HG03095 (cell line): ENCODE measurements around the gene ARHGEF28.

Experiments
- ATAC-seq: cut with Tn5 transposase; IDR thresholded peaks from one replicate; pipeline ENCODE4 v1.9.1; 2021; ENCODE audit warnings: moderate library complexity; ENCODE audit not compliant: unreplicated experiment

ARHGEF28 gene

DNA sequence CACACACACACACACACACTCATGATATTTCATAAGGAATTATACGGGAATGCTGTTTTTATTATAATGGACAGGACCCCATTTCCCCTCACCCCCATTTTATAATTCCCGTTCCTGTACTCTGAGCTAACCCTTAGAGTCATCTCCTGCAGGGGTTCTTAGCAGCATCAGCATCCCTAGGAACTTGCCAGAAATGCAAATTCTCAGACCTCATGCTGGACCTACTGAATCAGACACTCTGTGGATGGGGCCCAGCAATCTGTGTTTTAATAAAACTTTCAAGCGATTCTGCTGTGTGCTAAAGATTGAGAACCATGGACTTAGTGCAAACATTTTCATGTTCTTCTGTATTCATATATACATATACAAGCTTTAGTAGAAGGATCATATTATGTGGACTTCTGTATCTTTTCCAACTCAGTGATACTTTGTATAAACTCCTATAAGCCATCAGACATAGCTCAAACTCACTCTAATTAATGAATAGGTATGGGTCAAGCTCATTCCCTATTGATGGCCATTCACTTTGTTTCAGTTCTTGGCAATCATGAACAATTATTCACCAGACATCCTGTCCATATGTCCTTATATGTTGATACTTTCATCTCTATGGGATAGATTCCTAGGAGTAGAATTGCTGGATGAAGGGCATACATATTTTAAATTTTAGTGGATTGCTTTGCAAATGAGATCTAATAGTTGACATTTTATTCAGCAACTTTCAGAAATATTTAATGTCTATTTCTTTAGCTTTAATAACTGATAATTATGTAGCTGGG lies 65.5 kb downstream of the ARHGEF28 start:
- no peak for ATAC-seq

DNA sequence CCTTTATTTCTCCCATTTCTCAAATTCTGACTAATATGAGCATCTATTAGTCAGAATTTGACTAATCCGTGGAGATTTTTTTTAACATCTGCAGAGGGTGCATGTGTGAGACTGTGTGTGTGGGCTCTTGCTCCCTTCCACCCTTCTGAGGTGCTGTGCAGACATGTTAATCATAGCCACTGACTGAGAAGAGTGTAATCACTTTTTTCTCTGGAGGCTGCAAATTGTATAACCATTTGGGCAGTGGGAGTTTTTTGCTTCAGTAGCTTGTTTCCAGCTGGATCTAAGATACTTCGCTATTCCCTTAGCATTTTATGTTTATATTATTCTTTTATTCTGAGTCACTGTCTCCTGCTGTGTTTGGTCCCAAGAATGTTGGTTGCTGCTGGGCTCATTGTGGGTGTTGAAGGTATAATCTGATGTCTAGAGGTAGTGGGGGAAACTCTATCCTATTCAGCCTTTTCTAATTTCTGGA lies 66.2 kb downstream of the ARHGEF28 start:
- no peak for ATAC-seq

DNA sequence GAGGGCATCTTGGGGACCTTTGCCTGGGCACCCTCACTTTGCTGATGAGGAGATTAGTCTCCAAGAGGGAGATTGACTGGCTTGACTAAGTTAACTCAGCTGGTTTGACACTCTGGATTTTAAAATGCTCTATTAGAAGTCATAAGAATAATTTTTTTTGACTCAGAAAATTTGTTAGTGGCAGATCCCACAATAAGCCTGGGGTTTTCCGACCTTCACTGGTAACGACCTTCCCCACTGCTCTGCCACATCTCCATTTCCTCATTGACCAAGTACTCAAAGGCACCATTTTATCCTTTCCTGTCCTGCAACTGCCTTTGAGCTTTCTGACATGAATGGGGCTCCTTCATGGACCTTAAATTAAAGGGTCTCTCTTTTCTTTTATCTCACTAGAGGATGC lies 67.0 kb downstream of the ARHGEF28 start:
- ATAC-seq: no peak

DNA sequence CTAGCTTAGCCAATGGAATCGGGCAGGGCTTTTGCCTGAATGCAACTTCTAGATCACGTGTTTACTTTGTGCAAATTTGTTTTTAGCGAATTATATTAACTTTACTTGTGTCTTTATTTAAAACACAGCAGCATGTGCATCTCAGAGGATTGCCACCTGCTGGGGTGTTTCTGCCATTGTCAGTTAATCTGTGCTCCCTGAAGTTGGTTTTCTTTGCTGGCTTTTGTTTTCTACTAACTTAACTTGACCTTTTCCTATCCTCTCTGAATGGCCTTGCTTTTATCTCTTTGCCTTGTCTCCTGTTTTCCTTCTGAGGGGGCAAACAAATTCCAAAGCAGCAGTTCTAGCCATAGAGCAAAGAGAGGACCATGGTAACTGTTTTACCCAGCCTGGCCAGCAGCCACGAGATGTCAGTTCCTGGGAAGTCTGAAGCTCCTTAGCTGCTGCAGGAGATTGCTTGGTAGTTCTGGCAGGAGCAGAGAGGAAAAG lies 67.6 kb downstream of the ARHGEF28 start:
- ATAC-seq: no peak

DNA sequence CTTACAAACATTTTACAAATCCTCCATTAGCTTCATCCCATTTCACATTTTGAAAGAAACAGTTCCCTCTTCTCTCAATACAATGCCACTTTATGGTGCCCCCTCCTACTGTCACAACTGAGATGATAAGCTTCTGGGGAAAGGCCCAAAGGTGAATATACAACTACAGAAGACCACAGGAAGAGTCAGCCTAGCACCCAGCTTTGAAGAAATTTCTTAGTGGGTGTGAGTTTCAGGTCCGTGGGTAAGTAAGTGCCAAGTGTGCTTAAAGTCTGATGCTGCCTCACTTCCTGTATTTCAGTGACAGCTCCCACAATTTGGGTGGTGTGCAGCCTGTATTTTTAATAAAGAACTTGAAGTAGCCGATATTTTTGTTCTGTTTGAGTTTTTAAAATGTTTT lies 68.1 kb downstream of the ARHGEF28 start:
- ATAC-seq: peak; percentile 52

DNA sequence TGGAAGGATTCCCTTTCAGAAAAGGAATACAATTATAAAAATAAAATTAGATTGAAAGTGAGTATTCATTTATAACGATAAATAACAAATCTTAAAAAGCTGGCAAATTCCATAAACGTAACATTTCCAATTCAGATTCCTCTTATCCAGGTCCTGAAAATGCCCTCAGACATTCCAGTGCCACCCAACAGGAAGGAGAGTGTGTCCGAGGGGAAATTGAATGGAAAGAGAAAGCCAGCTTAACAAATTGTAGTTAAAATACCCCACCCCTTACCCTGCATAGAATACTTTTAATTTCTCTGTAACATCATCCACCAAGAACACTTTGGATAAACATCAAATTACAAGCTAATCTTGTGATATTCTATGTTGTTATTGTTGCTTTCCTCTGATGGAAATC lies 72.0 kb downstream of the ARHGEF28 start:
- ATAC-seq: no peak

DNA sequence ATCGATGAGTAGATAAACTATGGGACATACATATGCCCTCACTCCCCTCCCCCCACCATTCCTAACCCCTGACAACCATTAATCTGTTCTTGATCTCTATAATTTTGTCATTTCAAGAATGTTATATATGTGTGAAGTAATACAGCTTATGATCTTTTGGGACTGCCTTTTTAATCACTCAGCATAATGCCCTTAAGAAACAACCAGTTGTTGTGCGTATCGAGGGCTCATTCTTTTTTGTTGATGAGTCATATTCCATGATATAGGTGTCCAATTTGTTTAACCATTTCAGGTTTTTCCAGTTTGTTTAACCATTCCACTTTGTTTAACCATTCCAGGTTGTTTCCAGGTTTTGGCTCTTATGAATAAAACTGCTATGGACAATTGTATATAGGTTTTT lies 75.6 kb downstream of the ARHGEF28 start:
- ATAC-seq: no peak

DNA sequence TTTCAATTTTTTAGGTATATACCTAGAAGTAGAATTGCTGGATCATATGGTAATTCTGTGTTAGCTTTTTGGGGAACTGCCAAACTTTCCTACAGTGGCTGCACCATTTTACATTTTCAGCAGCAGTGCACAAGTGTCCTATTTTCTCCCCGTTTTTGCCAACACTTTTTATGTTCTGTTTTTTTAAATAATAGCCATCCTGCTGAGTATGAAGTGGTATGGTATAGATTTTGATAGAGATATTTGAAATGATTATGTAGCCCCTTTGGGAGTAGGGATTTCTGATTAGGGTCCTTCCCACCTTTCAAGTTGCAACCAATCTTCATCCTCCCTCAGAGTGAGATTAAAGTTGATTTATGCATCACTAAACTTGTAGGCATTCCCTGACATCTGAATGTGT lies 76.5 kb downstream of the ARHGEF28 start:
- ATAC-seq: no peak

DNA sequence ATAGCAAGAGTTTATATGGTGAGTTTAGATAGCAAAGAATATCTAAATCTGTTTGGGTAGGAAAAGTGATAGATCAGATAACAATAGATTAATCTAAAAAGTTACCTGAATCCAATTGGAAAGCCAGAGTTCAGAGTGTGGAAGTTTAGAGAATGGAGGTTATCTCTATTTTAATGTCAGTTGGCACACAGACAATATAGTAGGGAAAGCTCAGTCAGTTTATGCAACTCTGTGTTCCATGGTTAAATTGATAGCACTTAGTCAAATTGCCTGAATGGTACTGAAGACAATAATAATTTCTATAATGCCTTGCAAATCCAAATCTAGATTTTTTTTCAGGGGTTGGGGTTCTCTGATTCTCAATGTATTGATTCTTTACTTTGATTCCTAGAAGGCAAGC lies 77.0 kb downstream of the ARHGEF28 start:
- no peak for ATAC-seq

DNA sequence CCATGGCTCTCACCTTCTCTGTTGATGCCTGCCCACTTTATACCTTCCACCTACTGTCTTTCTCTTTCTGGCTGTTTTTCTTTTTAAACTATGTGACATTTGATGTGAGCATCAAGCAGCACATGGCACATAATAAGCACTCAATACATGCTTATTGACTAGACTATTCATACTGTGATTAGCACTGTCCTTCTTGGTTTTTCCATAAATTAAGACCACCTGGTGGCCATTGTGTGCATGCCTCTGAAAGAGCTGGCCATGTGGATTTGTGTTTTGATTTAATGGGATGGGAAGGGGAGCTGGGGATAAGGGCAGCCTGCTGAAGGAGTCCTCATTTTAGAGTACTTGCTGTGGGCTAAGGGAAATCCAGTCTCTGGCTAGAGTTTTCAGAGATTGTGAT lies 79.4 kb downstream of the ARHGEF28 start:
- no peak for ATAC-seq

DNA sequence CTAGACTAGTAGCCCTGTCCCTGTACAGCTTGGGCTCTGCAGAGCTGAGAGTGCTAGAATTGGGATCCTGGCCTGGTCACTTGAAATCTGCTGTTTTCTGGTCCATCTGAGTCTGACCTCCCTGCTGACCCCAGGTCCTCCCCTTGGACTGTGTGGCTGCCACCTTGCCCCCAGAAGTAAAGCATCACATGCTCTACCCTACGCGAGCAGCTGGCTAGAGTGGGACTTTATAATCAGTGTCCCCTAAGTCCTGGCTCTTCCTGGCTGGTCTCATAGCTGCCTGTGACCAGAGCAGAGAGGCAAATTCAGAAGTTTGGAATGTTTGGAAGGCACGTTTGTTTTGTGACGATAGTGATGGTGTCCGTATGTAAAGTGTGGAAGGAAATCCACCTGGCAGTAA lies 81.0 kb downstream of the ARHGEF28 start:
- ATAC-seq: no peak

DNA sequence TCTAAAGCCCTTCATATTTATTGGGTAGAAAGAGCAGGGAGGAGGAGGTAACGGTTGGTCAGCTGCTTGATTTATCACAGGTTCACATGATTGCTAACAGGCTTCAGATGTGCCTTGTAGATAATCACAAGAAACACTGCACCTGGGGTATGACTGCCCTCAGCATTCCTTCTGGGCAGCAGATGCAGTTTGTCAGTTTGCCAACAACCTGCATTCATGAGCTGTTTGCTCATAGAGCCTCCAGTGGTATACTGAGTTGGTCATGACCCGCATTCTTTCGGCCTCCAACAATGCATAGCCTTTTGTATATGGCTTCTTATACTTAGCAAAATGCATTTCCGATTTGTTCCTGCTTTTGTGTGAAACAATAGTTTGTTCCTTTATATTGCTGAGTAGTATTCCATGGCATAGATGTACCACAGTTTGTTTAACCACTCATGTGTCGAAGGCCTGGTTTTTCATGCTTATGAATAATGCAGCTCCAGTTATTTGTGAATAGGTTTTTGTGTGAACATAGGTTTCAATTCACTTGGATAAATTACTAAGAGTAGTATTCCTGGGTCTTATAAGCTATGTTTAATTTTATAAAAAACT lies 83.6 kb downstream of the ARHGEF28 start:
- no peak for ATAC-seq

DNA sequence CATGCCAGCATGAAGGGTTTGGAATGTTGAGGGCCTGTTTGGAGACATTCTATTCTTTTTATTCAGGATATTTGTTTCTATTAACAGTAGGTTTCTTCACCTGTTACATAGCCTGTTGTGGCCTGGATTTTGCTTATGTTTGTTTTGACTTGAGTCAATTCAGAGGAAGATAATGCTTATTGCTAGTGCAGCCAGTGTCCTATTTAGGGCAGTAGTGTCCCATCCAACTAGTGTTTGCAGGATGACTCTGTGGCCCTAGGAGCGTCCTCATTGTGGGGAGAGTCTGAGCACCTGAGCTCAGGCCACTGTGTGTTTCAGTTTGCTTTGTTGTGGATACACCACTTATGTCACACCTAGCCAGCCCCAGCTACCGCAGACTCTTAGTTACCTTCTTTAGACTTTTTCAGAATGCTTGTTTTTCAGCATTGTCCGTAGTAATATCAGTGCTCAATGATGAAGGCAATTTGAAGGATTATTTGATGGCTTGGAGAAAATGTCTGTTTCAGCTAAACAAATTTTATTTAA lies 90.3 kb downstream of the ARHGEF28 start:
- no peak for ATAC-seq

DNA sequence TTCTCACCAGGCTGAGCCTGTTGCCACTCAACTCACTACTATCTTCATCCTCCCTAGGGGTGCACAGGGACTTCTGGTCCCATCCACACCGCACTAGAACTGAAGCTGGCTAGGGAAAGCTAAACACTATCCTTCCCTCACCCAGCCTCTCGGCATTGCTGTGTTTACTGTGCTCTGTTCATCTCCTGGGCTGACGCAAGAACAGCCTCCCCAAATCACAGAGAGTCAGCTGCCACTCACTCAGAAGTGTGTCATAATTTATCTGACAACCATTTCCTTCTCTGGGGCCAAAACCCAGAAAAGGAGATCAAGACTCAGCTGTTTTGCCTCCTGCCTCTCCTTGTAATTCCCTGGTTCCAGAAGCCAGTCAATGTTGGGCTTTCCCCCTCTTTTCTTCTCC lies 92.8 kb downstream of the ARHGEF28 start:
- ATAC-seq: no peak

DNA sequence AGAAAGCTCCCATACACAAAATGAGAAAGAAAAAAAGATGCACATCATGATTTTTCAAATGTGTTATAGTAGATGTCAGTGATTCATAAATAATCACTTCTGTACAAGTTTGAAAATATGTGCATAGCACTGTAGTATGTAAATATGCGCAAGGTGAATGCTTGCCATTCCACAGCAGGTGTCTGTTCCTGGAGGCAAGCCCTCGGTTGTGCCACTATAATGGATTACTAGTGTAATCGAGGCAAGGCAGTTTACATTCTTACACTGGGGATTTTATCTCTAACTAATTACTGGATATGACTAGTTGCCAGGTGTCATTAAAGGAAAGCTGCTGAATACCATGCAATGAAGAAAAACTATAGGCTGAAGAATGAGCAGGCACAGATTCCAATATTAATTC lies 93.6 kb downstream of the ARHGEF28 start:
- ATAC-seq: no peak

DNA sequence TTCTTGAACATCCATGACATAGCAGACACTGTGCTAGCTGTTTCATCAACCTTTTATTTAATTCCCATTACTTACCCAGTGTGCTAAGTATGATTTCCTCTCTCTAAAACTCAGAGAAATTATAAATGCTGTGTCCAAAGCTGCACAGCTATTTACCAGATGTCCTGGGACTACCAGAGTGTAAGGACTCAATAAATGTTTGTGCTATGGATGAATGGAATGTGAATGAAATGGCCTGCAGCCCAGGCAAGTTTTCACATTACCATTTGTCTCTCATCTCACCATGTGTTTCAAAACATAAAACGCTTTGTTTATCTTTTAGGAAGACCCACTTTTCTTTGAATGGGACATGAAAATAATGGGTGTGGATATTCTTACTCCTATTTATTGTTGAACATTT lies 96.2 kb downstream of the ARHGEF28 start:
- ATAC-seq: no peak

DNA sequence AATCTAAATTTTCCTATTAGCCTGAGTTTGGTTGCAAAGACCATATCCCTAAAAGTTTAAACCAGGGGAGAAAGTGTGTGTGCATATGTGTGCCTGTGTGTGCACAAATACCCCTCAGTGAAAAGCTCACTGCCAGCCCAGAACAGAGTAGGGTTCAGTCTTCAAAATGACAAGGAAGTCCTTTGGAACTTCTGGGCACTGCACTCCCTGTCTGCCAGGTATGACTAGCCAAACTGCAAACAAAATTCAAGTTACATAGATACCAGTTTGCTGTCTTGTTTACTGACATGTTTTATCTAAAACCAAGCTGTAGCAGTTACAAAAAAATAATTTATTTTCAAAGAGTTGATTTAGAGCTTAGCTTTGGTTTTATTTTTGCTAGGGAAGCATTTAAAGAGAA lies 100.1 kb downstream of the ARHGEF28 start:
- ATAC-seq: no peak

DNA sequence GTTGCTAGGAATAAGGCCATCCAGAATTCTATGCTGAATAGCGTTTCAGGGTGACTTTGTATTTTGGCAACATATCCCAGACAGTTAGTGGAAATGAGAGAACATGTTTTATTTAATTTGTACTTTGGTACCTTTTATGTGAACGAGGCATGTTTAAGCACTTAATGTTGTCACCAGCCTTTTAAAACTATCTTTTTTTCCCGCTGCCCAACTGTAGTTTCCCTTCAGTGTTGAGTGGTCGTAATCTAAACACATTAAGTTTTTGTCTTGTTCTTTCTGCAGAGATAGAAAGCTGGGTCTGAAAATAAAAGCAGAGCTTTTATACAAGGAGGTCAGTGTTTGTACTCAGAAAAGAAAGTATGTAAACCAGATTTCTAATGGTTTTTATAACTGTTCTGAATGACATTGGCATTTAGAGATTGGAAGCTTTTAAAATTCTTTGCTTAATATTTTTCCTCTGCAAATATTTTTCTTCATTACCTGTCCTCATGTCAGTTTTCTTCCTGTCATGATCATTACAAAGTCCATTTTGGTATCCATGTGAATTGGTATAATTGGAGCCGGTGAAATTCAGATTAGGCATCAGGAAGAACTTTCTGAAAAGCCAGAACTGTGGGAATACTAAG lies 100.7 kb downstream of the ARHGEF28 start:
- ATAC-seq: no peak

DNA sequence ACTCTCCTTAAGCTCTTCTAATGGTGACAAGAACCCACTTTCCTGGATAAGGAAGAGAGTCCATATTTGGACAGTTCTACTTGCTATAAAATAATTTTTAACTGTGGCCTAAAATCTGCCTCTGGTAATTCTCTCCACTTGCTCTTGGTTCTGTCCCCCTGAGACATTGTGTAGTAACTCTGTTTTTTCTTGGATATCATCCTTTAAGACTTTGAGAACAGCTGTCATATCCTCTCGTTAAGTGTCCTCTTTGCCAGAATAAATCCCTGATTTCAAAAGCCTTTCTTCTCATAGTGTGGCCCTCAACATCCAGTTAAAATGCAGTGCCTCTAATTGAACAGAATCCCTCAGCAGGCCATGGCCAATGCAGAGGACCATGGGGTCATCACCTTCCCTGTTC lies 101.5 kb downstream of the ARHGEF28 start:
- ATAC-seq: no peak

DNA sequence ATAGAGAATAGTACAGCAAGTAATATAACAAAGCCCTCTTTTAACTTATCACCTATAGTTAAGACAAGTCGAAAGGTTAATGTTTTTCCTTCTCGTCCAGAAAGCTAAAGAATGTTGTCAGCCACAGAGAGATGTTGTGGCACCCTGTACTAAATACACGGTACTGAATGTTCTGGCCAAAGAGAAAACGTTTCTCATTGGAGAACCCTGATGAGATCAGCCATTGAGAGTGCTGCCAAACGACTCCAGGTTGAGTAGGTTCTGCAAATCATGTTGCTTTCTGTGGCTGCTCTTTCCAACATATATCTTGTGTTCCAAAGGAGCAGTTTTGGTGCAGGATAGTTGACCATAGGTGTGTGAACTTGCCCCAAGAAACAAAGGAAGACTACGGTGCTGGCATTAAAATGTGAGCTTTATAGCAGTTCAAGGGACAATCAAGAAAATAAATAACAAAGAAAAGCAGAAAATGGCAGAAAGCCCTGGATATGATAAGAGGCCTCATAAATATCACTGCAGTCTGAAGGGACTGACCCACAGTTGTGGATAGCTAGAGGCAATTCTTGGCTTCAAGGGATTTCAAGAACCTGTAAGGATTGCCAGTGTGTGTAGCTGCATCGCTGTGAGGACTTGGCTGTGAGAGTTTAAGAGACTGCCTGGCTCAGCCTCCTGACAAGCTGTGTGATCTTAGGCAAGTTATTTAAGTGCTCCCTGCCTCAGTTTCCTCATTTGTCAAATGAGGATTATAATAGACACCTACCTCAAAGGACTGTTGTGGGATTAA lies 102.7 kb downstream of the ARHGEF28 start:
- no peak for ATAC-seq

DNA sequence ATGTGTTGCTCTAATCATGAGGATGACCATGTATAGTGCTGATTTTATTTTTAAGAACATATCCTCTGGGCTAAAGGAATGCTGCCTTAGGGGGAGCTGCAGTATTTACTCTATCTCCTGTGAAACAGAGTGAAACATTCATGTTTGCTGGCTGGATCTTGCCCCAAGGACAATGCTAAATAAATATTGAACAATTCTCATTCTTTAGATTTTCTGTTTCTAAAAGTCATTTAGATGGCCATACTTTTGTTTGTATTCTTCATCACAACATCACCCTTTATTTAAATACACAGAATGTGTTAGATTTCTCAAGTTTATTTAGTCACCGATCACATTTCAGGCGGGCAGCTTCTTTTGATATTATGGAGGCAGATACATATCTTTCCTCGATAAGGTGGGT lies 103.3 kb downstream of the ARHGEF28 start:
- no peak for ATAC-seq
